Mucosa of gallbladder (tissue), 1 donor: Measurements from ENCODE around the gene WWC2. TPM values are rescaled to one million over a fixed set of nuclear protein-coding genes. Genes with fewer than 3 reads are reported as not detected.
"Not testable (repeated sequence)": the region's sequence is repeated elsewhere in the genome, so short reads cannot be mapped to it uniquely, and the experiment has no call there.

Experiments used
- DNase-seq: peaks from one replicate; pipeline ENCODE4 v3.0.0-alpha.2; 2020; ENCODE audit warnings: low spot score
- total RNA-seq: library from RNA; stranded (reverse); gene quantifications from one replicate; pipeline ENCODE4 v1.2.1, GENCODE V29; 2021
- donor health status: DM: no; HTN: no; CAD: no.

WWC2 gene
- total RNA-seq, 1 donor from 2014 or later: 27.1 TPM

DNA sequence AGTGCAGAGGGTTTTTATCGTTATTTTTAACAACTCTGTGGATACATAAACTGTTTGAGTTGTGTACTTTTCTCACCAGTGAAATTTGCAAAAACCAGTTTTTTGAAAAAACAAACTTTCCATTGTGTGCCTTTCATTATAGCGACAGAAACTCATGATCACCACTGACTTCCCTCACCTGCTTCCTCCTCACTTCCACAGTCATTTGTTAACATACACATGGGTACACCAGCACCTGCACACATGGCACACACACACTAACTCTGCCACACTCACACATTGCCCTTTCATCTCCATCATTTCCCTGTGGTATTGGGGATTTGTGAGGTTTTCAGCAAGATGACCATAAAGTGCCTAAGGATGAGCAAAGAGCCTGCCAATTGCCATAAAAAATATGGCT lies 200.4 kb downstream of the WWC2 start:
- no peak for DNase-seq

DNA sequence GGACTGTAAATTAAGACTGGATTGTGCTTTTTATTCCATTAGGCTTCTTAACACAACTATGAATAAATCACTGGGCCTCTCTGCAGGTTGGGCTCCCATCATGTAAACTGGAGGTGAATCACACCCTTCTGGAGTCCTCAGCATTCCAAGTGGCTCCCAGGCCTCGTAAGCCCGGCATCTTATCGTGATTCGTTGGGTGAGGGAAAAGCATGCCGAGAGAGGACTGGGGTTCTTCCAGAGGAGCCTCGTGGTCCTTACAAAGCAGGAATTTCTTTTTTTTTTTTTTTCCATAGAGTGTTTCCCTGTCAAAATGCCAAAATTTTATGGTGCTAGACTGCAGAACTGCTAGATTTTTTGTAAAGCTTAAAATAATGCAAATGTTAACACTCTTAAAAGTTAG lies 201.0 kb downstream of the WWC2 start:
- DNase-seq: no peak

DNA sequence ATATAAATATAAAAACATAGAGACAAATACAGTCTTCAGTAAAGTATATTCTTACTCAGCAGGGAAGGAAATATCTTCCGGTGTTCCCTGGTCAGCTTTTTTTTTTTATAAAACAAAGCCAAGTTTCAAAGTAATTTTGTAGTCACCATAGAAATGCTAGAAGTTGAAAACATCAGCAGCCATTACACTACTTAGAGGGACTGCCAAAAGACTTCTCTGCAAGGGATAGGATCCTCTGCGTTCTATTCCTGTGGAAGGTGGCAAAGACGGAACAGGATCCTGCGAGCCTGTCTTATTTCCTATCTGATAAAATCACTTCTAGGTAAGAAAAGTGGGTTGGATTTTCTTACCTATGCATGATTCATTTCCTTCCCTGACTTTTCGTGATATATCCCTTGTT lies 201.6 kb downstream of the WWC2 start:
- DNase-seq: no peak

DNA sequence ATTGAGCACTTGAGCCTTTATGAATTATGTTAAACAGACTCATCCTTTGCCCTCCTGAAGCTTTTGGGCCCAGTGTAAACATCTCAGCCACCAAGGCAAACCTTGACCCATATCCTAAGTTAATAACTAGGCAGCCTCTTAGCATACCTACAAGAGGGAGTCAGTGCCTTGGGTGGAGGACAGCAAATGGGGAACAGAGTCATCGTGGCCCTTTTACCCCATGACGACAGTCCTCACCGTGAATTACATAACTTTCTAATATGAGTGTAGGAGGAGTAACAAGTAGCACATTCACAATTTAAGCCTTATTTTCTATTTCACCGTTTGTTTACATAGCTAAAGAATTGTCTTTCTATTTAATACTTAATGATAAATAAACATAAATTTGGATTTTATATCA lies 204.2 kb downstream of the WWC2 start:
- DNase-seq: no peak

DNA sequence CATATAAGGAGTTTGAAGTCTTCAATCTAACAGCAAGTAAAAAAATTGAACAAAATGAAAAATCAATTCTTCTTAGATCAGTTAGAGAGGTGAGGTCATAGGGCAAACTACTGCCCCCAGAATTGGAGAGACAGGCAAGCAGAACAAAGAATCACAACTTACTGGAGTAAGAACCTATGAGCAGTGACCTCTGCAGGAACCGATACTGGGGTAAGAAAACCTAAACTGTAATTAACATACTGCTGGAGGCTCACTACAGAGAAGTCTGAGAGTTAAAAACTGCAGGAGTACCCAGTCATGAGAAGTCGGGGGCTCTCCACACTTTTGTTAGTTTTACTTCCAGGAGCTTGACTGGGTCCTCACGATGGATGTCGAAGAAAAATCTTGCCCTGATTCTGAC lies 205.0 kb downstream of the WWC2 start:
- DNase-seq: no peak

- no peak for DNase-seq
Observed at GRCh38 chr4:183304538-183304937, 205.5 kb downstream of the WWC2 start.

DNA sequence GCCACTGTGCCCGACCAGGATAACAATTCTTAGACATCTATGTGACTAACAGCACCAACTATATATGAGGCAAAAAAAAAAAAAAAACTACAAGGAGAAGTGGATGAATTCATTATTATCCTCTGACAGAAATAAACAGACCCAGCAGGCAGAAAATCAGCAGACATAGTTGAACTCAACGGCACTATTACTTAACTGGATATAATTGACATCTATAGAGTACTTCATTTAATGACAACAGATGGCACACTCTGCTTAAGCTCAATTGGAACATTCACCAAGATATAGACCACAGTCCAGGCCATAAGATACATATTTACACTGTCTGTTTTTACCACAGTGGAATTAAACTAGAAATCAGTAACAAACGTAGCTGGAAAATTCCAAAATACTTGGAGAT lies 207.8 kb downstream of the WWC2 start:
- DNase-seq: no peak

DNA sequence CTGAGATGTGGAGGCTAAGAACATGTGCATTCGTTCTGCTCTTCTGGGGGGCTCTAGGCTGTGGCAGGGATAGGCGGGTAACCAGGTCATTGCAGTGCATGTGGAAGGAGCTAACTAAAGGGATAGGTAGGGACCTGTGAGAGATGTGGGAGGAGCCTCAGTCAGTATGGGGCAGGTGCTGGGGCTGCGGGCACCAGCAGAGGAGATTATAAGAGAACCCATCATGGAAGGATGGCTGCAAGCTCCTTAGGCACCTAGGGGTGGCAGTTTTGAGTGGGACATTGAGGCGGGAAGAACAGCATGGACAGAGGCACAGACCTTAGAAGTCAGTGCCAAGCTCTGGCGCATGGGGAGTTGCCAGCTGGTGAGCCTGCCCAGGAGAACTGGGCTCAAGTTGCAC lies 213.8 kb downstream of the WWC2 start:
- no peak for DNase-seq

- no peak for DNase-seq
Observed at GRCh38 chr4:183314336-183314735, 215.3 kb downstream of the WWC2 start.

- DNase-seq: no peak
Observed at GRCh38 chr4:183314806-183315205, 215.7 kb downstream of the WWC2 start.

DNA sequence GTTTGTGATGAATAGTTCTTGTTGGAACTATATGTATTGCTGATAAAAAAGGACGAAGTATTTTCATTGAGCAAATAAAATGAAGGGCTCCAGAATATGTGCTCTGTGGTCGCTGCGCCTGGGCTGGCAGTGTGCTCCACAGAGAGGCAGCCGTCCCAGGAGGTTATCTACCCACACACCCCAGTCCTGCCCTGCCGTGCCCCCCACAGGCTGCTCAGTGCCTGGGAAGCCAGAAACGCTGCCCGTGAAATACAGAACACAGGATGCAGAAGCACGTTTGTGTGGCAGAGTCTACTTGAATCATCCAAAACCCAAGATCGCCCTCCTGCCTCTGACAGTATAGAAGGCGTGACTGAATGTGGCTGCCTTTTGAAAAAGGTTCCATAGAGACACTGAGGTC lies 219.6 kb downstream of the WWC2 start:
- DNase-seq: no peak

DNA sequence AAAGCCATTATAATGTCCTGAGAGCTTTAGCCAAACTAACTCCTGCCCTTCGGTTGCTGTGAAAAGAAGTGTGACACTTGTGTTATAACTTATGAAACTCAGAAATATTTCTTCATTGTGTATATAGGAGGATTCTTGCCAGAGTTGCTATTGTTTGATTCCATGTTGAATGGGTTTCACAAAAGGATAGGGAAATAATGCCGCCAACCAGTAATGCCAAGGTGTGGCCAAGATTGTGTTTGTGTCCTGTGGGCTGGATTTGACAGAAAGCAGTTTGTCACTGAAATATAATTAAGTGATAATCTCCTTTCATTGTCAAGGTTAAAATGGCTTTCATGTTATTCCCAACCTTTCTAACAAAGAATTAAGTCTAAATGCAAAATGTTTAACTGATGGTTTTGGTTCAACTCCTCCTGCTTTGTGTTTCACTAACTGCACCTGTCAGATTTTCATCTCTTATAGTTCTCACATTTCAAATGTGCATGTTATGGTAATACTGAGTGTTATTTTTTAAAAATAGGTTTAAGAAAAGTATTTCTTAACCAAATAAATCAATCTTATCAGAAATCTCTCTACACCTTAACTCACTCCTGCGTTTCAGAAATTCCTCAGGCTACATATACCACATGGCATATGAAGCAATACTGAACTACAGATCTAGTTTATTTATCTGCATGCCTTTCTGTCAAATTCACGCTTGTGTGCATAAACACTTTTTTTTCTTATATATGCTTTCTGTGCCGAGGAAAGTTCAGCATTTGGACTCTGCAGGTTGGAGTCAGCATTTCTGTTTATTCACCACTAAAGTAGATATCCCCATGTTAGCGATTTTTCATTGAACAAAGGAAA lies 221.4 kb downstream of the WWC2 start, which contains the start of gene CLDN22:
TSS of gene CLDN22 (minus strand) at position 66 of the 849 bp plus-strand sequence. CDS start at position 8, 58 bp downstream.
- DNase-seq: no peak

- DNase-seq: no peak
Observed at GRCh38 chr4:183321079-183321478, 222.0 kb downstream of the WWC2 start.

DNA sequence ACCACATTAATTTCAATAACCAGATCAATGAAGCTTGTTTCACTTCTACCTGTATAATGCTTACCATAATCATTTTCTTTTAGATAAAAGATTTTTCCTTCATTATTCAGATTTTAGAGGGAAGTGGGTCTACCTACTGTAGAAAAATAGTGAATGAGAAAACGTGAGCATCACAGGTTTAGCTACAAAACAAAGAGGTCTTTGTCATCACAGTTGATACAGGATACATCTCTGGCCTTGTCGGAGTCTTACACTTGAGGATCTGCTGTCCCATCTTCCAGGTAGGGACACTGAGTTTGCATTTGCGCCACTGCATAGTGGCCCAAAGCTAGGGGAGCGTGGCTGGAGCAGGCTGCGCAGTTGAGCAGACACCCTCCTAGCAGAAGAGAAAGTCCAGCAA lies 222.5 kb downstream of the WWC2 start:
- DNase-seq: no peak

GRCh38 chr4:183322326-183322725 lies 223.3 kb downstream of the WWC2 start, which contains the start of gene CLDN24:
CLDN24 (minus strand) TSS chr4:183322426; CDS start chr4:183322426, 0 bp downstream.
- no peak for DNase-seq

- no peak for DNase-seq
Observed at GRCh38 chr4:183323295-183323694, 224.2 kb downstream of the WWC2 start.

DNA sequence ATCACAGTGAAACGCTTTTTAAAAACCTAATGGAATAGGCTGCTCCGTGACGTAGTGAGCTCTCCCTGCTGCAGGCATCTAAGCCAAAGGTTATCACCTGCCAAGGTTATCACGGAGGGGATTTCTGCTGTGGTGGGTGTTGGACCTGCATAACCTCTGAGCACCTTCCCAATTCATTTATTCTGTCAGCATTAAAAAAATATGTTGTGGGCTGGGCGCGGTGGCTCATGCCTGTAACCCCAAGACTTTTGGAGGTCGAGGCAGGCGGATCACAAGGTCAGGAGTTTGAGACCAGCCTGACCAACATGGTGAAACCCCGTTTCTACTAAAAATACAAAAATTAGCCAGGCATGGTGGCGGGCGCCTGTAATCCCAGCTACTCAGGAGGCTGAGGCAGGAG lies 225.0 kb downstream of the WWC2 start:
- DNase-seq: not testable (repeated sequence)

DNA sequence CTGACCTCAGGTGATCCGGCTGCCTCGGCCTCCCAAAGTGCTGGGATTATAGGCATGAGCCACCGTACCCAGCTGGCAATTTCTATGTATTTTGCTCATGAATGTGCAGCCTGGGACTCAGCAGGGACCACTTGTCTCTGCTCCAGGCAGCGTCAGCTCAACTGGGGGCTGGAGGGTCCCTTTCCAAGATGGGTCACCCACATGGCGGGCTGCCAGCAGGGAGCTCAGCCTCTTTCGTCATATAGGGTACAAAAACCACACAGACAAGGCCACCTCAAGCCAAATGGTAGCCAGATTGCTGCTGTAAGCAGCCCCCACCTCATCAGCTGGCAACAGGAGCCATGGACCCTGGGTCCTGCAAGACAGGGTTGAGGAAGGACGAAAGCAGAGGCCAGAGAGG lies 225.6 kb downstream of the WWC2 start:
- DNase-seq: no peak

- DNase-seq: not testable (repeated sequence)
Observed at GRCh38 chr4:183326387-183326786, 227.3 kb downstream of the WWC2 start.

GRCh38 chr4:183326853-183327252 lies 227.8 kb downstream of the WWC2 start:
- DNase-seq: no peak

- DNase-seq: no peak
Observed at GRCh38 chr4:183327827-183328226, 228.8 kb downstream of the WWC2 start.

DNA sequence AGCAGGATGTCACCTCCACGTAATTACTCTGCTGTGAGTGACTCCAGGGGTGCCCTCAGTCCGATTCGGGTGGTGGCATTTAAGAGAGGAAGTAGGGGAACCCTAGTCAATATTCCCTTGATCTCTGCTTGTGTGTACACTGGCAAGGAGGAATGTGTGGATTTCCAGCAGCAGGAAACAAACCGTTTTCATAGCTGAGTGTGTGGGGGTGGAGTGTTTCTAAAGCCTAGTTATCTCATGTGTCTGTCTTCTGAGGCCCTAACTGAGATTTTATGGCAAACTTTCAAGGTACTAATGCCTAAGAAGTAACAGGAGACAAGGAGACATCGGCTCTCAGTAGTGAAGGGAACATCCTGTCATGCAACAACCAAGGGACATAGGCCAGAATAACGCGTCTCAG lies 229.8 kb downstream of the WWC2 start:
- DNase-seq: no peak

DNA sequence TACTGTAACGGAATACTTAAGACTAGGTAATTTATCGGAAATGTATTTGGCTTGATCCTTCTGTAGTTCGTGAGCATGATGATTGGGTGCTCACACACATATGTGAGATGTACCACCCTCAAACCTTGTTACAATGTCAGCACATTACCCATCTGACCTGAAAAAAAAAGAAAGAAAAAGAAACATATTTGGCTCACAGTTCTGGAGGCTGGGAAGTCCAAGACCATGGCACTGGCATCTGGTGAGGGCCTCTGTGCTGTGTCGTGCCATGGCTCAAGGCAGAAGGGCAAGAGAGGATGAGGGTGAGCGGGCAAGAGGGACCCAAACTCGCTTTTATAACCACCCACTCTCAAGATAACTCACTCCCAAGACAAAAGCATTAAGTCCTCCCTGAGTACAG lies 230.2 kb downstream of the WWC2 start:
- DNase-seq: no peak
